ENCODE results near the gene PPEF1.

The PPEF1 gene

GRCh38 chrX:18707426-18708049 is at the start of gene PPEF1:
PPEF1 (plus strand) TSS chrX:18707645; CDS start chrX:18707781, 136 bp downstream.
- TF ChIP-seq POLR2A (IDR thresholded peaks at IDR 0.05; ENCODE audit: low read length) (no peak), GATA1 (IDR thresholded peaks at IDR 0.05; ENCODE audit: low read depth, low read length) (no peak)
- DNase-seq, result no peak

GRCh38 chrX:18661273-18661672 is 46.2 kb upstream of the PPEF1 start:
- no peak for DNase-seq
- TF ChIP-seq POLR2A (IDR thresholded peaks at IDR 0.05; ENCODE audit: low read length), result no peak
- TF ChIP-seq GATA1 (IDR thresholded peaks at IDR 0.05; ENCODE audit: low read depth, low read length), result no peak

GRCh38 chrX:18664947-18665346 is 42.5 kb upstream of the PPEF1 start:
- no peak for TF ChIP-seq GATA1 (IDR thresholded peaks at IDR 0.05; ENCODE audit: low read depth, low read length)
- no peak for DNase-seq

- no peak for TF ChIP-seq POLR2A (IDR thresholded peaks at IDR 0.05; ENCODE audit: low read length)
- no peak for DNase-seq
Observed at GRCh38 chrX:18666614-18667013, 40.8 kb upstream of the PPEF1 start.

GRCh38 chrX:18668071-18668835 is 39.2 kb upstream of the PPEF1 start:
- TF ChIP-seq GATA1 (IDR thresholded peaks at IDR 0.05; ENCODE audit: low read depth, low read length) (no peak), POLR2A (IDR thresholded peaks at IDR 0.05; ENCODE audit: low read length) (no peak)
- no peak for DNase-seq

- TF ChIP-seq GATA1 (IDR thresholded peaks at IDR 0.05; ENCODE audit: low read depth, low read length), result no peak
- TF ChIP-seq POLR2A (IDR thresholded peaks at IDR 0.05; ENCODE audit: low read length), result no peak
- DNase-seq, result no peak
Observed at GRCh38 chrX:18672008-18672407, 35.4 kb upstream of the PPEF1 start, which contains the start of gene RS1. RS1 (minus strand) TSS chrX:18672108; CDS start chrX:18672068, 40 bp downstream.

GRCh38 chrX:18674417-18674787 is 33.0 kb upstream of the PPEF1 start:
- DNase-seq, result no peak
- TF ChIP-seq GATA1 (IDR thresholded peaks at IDR 0.05; ENCODE audit: low read depth, low read length), result no peak
- no peak for TF ChIP-seq POLR2A (IDR thresholded peaks at IDR 0.05; ENCODE audit: low read length)

GRCh38 chrX:18674788-18675735 is 32.4 kb upstream of the PPEF1 start:
- DNase-seq, result peak; percentile 81 to 91
- TF ChIP-seq GATA1 (IDR thresholded peaks at IDR 0.05; ENCODE audit: low read depth, low read length) (no peak), POLR2A (IDR thresholded peaks at IDR 0.05; ENCODE audit: low read length) (peak; percentile 37)

- TF ChIP-seq GATA1 (IDR thresholded peaks at IDR 0.05; ENCODE audit: low read depth, low read length) (no peak), POLR2A (IDR thresholded peaks at IDR 0.05; ENCODE audit: low read length) (no peak)
Observed at GRCh38 chrX:18676050-18676449, 31.4 kb upstream of the PPEF1 start.

GRCh38 chrX:18676470-18676869 is 31.0 kb upstream of the PPEF1 start:
- TF ChIP-seq GATA1 (IDR thresholded peaks at IDR 0.05; ENCODE audit: low read depth, low read length) (no peak), POLR2A (IDR thresholded peaks at IDR 0.05; ENCODE audit: low read length) (no peak)
- peak in 1 of 2 experiments; percentile 0 for DNase-seq

More at GRCh38 chrX:18676050-18676449, 31.4 kb upstream of the PPEF1 start:
- DNase-seq, result no peak

GRCh38 chrX:18677161-18677869 is 30.1 kb upstream of the PPEF1 start:
- DNase-seq, result peak; percentile 11 to 58
- TF ChIP-seq POLR2A (IDR thresholded peaks at IDR 0.05; ENCODE audit: low read length), result no peak
- TF ChIP-seq GATA1 (IDR thresholded peaks at IDR 0.05; ENCODE audit: low read depth, low read length), result no peak

- DNase-seq, result no peak
- TF ChIP-seq POLR2A (IDR thresholded peaks at IDR 0.05; ENCODE audit: low read length), result no peak
- TF ChIP-seq GATA1 (IDR thresholded peaks at IDR 0.05; ENCODE audit: low read depth, low read length), result no peak
Observed at GRCh38 chrX:18681996-18682395, 25.4 kb upstream of the PPEF1 start.

- TF ChIP-seq GATA1 (IDR thresholded peaks at IDR 0.05; ENCODE audit: low read depth, low read length) (no peak), POLR2A (IDR thresholded peaks at IDR 0.05; ENCODE audit: low read length) (no peak)
- DNase-seq, result no peak
Observed at GRCh38 chrX:18682979-18683387, 24.5 kb upstream of the PPEF1 start.
